HG03025 (cell line): ENCODE results near the gene SMARCA4.
"Not testable (repeated sequence)": the region's sequence is repeated elsewhere in the genome, so short reads cannot be mapped to it uniquely, and the experiment has no call there.

Experiments
- ATAC-seq: cut with Tn5 transposase; IDR thresholded peaks from one replicate; pipeline ENCODE4 v1.9.1; 2021; ENCODE audit warnings: mild to moderate bottlenecking, moderate library complexity; ENCODE audit not compliant: unreplicated experiment, low FRiP score

SMARCA4 gene

GRCh38 chr19:11059511-11060358 lies 98.9 kb downstream of the SMARCA4 start:
- ATAC-seq = no peak

GRCh38 chr19:11061952-11062351 lies 101.1 kb downstream of the SMARCA4 start:
- ATAC-seq = no peak

GRCh38 chr19:11063434-11063833 lies 102.6 kb downstream of the SMARCA4 start:
- no peak for ATAC-seq

GRCh38 chr19:11064831-11065303 lies 104.0 kb downstream of the SMARCA4 start:
- no peak for ATAC-seq

GRCh38 chr19:11066326-11066725 lies 105.5 kb downstream of the SMARCA4 start:
- no peak for ATAC-seq

- ATAC-seq = no peak
Measured at GRCh38 chr19:11067356-11068113, 106.7 kb downstream of the SMARCA4 start.

- ATAC-seq = no peak
Measured at GRCh38 chr19:11069561-11069960, 108.7 kb downstream of the SMARCA4 start.

- no peak for ATAC-seq
Measured at GRCh38 chr19:11070123-11070522, 109.3 kb downstream of the SMARCA4 start.

GRCh38 chr19:11073568-11073967 lies 112.7 kb downstream of the SMARCA4 start:
- ATAC-seq = no peak

GRCh38 chr19:11076792-11077191 lies 116.0 kb downstream of the SMARCA4 start:
- ATAC-seq = not testable (repeated sequence)

GRCh38 chr19:11078893-11079292 lies 118.1 kb downstream of the SMARCA4 start:
- no peak for ATAC-seq

- ATAC-seq = no peak
Measured at GRCh38 chr19:11079999-11080398, 119.2 kb downstream of the SMARCA4 start.

GRCh38 chr19:11087870-11088505 lies 127.2 kb downstream of the SMARCA4 start:
- no peak for ATAC-seq

GRCh38 chr19:11088506-11089253 lies 127.8 kb downstream of the SMARCA4 start:
- no peak for ATAC-seq

- ATAC-seq = no peak
Measured at GRCh38 chr19:11089254-11090013, 128.6 kb downstream of the SMARCA4 start, which contains the start of gene LDLR. Gene LDLR (plus strand): TSS chr19:11089463. CDS start chr19:11089549, 86 bp downstream.

GRCh38 chr19:11090014-11090263 lies 129.1 kb downstream of the SMARCA4 start:
- peak; percentile 7 for ATAC-seq

GRCh38 chr19:11090264-11090996 lies 129.6 kb downstream of the SMARCA4 start:
- ATAC-seq = peak; percentile 75

GRCh38 chr19:11090997-11091702 lies 130.3 kb downstream of the SMARCA4 start:
- no peak for ATAC-seq
